Activated CD4-positive, alpha-beta T cell treated with anti-CD3 and anti-CD28 coated beads for 36 hours (primary cell): ENCODE data around the gene TRPM3. TPM values are rescaled to one million over a fixed set of nuclear protein-coding genes. Genes with fewer than 3 reads are reported as not detected.

Experiments
- ATAC-seq: fragments of 200-7000 bp; cut with Tn5 transposase; one replicate; pipeline ENCODE4 v1.10.0; 2021; ENCODE audit warnings: mild to moderate bottlenecking, moderate library complexity
- CTCF ChIA-PET: fragments of 350-600 bp; sonication (Branson Sonifier 250); formaldehyde crosslinking; loops from one replicate; lab custom pipeline; 2021; ENCODE audit warnings: antibody characterized with exemption; lab: Charles Lee
- POLR2A ChIA-PET: fragments of 350-600 bp; sonication (Branson Sonifier 250); formaldehyde crosslinking; loops from one replicate; lab custom pipeline; 2021; ENCODE audit warnings: antibody characterized with exemption, inconsistent platforms; lab: Charles Lee
- DNase-seq: peaks from one replicate; pipeline ENCODE4 v3.0.0-alpha.2; 2020
- H3K27ac Mint-ChIP-seq: one replicate; pipeline ENCODE4 v1.8.0; 2021; ENCODE audit warnings: mixed read lengths
- H3K27me3 Mint-ChIP-seq: one replicate; pipeline ENCODE4 v1.8.0; 2021; ENCODE audit warnings: mixed read lengths
- H3K36me3 Mint-ChIP-seq: one replicate; pipeline ENCODE4 v1.8.0; 2021; ENCODE audit warnings: low read depth, mixed read lengths
- H3K4me1 Mint-ChIP-seq: one replicate; pipeline ENCODE4 v1.8.0; 2021; ENCODE audit warnings: mixed read lengths
- H3K4me3 Mint-ChIP-seq: one replicate; pipeline ENCODE4 v1.8.0; 2021; ENCODE audit warnings: mild to moderate bottlenecking, moderate library complexity, mixed read lengths
- H3K9me3 Mint-ChIP-seq: one replicate; pipeline ENCODE4 v1.8.0; 2021; ENCODE audit warnings: low read depth, mixed read lengths
- intact Hi-C, 2 experiments: fragments of 100-400 bp; cut with DNase I in 1 of 2; cut with micrococcal nuclease in 1 of 2; formaldehyde crosslinking; loops; one replicate each; pipeline versions ENCODE4 v1.14.2 to v1.15.1; 2022 to 2024; cut with DNase I, micrococcal nuclease
- total RNA-seq, 2 experiments: library from RNA; stranded (reverse); gene quantifications; one replicate each; pipeline ENCODE4 v1.2.3, GENCODE V29; 2021

Gene TRPM3
- total RNA-seq, 2 experiments from 2014 or later: not detected

- ChIA-PET CTCF (interaction anchor here (0.6 to 1.1 kb wide), 2 partner anchors 13 to 20 kb away, joined by 3 to 4 read pairs; no protein-coding TSS in a partner anchor), POLR2A (no interaction called here)
- H3K4me3 Mint-ChIP-seq: no peak overlapping the region
- no peak overlapping the region for H3K27ac Mint-ChIP-seq
- ATAC-seq (no peak), DNase-seq (no peak)
- H3K9me3 Mint-ChIP-seq: no peaks in the 10 kb centered on the region
- no peaks in the 10 kb centered on the region for H3K36me3 Mint-ChIP-seq
- intact Hi-C loops: no loop called here
- H3K27me3 Mint-ChIP-seq: no peaks in the 10 kb centered on the region
- H3K4me1 Mint-ChIP-seq: peaks cover 18% of the 10 kb centered on the region
These were observed 587.9 kb downstream of the TRPM3 start for GRCh38 chr9:70533492-70533891.

DNA sequence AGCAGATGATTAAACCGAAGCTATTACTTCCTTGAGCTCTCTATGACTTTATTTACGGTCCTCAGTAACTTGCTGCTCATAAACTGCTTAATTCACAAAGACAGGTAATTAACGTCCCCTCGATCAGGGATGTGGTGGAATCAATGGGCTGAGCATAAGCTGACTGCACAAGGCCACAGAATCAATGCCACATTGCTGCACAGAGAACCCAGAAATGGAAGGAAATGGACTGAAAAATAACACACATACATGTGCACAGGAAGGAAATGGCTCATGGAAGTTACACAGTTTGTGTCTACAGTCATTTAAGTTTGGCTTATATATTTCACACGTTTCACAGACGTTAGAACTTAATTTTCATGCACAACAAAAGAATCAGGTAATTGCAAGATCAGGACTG, 588.7 kb downstream of the TRPM3 start:
- Mint-ChIP-seq H3K4me1 (peaks cover 18% of the 10 kb centered on the region), H3K36me3 (no peaks in the 10 kb centered on the region), H3K9me3 (no peaks in the 10 kb centered on the region), H3K27me3 (no peaks in the 10 kb centered on the region), H3K27ac (no peak overlapping the region), H3K4me3 (no peak overlapping the region)
- intact Hi-C loops: no loop called here
- ChIA-PET CTCF (interaction anchor here (0.6 to 1.1 kb wide), 3 partner anchors 12 to 70 kb away, joined by 3 to 4 read pairs (median 4); no protein-coding TSS in a partner anchor), POLR2A (no interaction called here)
- DNase-seq: no peak
- ATAC-seq: no peak

DNA sequence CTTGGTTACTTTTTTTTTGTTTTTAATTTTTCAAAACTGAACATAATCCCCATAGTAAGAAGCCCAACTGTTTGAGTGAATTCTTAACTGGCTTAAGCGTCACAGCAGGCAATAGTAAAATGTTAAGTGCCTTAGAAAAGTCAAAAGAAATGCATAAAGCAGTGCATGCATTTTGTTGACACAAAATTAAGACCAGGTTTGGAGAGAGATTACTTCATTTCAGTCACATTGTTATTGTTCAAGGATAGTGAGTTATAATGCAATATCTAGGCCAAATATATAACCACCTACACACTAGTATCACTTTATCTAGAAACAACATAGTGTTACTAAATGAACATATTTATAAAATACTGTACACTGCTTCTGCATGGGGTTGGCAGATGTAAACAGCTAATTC, 590.1 kb downstream of the TRPM3 start:
- no peak overlapping the region for H3K27ac Mint-ChIP-seq
- CTCF ChIA-PET: interaction anchor here (0.7 to 1.1 kb wide), 2 partner anchors 20 to 498 kb away, joined by 3 read pairs; no protein-coding TSS in a partner anchor
- no peaks in the 10 kb centered on the region for H3K36me3 Mint-ChIP-seq
- DNase-seq (no peak), ATAC-seq (no peak)
- POLR2A ChIA-PET: no interaction called here
- intact Hi-C loops: no loop called here
- H3K9me3 Mint-ChIP-seq: no peaks in the 10 kb centered on the region
- no peaks in the 10 kb centered on the region for H3K27me3 Mint-ChIP-seq
- peaks cover 20% of the 10 kb centered on the region for H3K4me1 Mint-ChIP-seq
- H3K4me3 Mint-ChIP-seq: no peak overlapping the region

DNA sequence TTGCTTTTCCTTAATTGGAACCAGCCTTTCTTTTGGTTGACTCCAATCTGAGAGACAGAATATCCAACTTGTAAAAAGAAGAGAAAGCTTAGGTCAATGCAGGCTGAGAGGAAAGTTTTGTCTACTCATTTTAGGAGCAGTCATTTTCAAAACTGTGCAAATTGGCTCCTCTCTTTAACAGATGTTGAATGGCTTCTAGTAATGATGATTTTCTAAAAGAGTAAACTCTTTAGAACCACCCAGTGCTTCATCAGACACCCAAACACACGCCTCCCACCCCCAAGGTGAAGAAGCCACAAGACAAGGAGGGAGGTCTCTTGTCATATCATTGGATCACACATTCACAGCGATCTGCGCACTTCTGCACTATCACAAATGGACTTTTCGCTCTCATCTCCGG, 590.7 kb downstream of the TRPM3 start:
- ATAC-seq (no peak), DNase-seq (no peak)
- Mint-ChIP-seq H3K4me1 (peaks cover 23% of the 10 kb centered on the region), H3K27ac (no peak overlapping the region), H3K4me3 (no peak overlapping the region), H3K9me3 (no peaks in the 10 kb centered on the region), H3K36me3 (no peaks in the 10 kb centered on the region), H3K27me3 (no peaks in the 10 kb centered on the region)
- ChIA-PET CTCF (interaction anchor here (1.1 kb wide), 1 partner anchor 19 kb away, joined by 3 read pairs; no protein-coding TSS in a partner anchor), POLR2A (no interaction called here)
- intact Hi-C loops: no loop called here

DNA sequence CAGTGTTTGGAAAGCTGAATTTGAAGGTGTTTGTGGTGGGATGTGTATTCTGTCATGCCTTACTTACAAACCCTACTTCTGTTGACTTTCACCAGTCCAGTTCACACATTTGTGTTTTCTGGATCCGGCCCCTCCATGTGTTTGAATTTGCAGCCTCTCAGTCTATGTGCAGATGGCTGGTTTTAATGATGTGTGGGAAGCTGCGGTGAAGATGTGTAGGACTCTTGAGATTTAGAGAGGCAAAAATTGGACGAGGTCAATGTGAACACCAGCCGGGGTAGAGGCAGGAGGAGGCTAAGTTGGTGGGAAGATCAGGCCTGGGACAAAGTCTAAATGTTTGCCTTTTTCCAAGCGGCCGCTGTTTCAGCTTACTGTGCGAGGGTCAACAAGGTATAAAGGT, 591.6 kb downstream of the TRPM3 start:
- H3K4me1 Mint-ChIP-seq: peaks cover 32% of the 10 kb centered on the region
- no peak overlapping the region for H3K4me3 Mint-ChIP-seq
- H3K27ac Mint-ChIP-seq: no peak overlapping the region
- peaks cover 5% of the 10 kb centered on the region for H3K36me3 Mint-ChIP-seq
- ATAC-seq (no peak), DNase-seq (no peak)
- CTCF ChIA-PET: no interaction called here
- intact Hi-C loops: loop anchor here (5.0 to 10.0 kb wide), 2 partner anchors 32 to 1355 kb away; partner anchors contain the start of gene TJP2 (in 1 of the 2)
- peaks cover 3% of the 10 kb centered on the region for H3K9me3 Mint-ChIP-seq
- POLR2A ChIA-PET: no interaction called here
- no peaks in the 10 kb centered on the region for H3K27me3 Mint-ChIP-seq

GRCh38 chr9:70529377-70529776, 592.0 kb downstream of the TRPM3 start:
- ChIA-PET CTCF (no interaction called here), POLR2A (no interaction called here)
- Mint-ChIP-seq H3K27ac (no peak overlapping the region), H3K4me3 (no peak overlapping the region), H3K27me3 (no peaks in the 10 kb centered on the region), H3K4me1 (peaks cover 32% of the 10 kb centered on the region), H3K36me3 (peaks cover 6% of the 10 kb centered on the region), H3K9me3 (peaks cover 5% of the 10 kb centered on the region)
- ATAC-seq: peak; percentile 49
- intact Hi-C loops: loop anchor here (5.0 to 10.0 kb wide), 2 partner anchors 33 to 1355 kb away; partner anchors contain the start of gene TJP2 (in 1 of the 2)
- no peak for DNase-seq

DNA sequence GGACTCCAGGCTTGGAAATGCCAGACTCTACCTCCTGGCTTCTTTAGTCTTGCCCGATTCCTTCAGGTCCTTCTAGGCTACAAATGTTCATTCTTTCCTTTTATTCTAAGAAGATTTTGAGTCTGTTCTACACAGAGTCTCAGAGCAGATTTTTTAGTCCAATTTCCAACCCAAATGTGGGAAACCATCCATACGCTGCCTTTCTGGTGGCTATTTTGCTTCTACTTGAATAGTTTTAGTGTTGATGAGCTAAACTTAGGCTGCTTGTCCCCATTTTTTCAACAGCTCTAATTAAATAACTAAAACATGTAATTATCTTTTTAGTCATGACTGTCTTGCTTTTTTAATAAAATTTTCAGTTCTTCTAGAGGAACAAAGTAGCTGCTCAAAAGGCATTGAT, 594.5 kb downstream of the TRPM3 start:
- Mint-ChIP-seq H3K4me1 (peaks cover 23% of the 10 kb centered on the region), H3K9me3 (peaks cover 13% of the 10 kb centered on the region), H3K27ac (no peak overlapping the region), H3K27me3 (no peaks in the 10 kb centered on the region), H3K4me3 (no peak overlapping the region), H3K36me3 (peaks cover 12% of the 10 kb centered on the region)
- DNase-seq (no peak), ATAC-seq (no peak)
- intact Hi-C loops: loop anchor here (5.0 to 10.0 kb wide), 2 partner anchors 35 to 1352 kb away; partner anchors contain the start of gene TJP2 (in 1 of the 2)
- ChIA-PET POLR2A (no interaction called here), CTCF (interaction anchor here (0.9 kb wide), 1 partner anchor 13 kb away, joined by 3 read pairs; no protein-coding TSS in a partner anchor)

- intact Hi-C loops: loop anchor here (5.0 to 10.0 kb wide), 2 partner anchors 37 to 1351 kb away; partner anchors contain the start of gene TJP2 (in 1 of the 2)
- ATAC-seq (peak; percentile 88), DNase-seq (no peak)
- Mint-ChIP-seq H3K4me3 (no peak overlapping the region), H3K27ac (peak overlapping the region; percentile 35), H3K36me3 (peaks cover 12% of the 10 kb centered on the region), H3K27me3 (no peaks in the 10 kb centered on the region), H3K9me3 (peaks cover 13% of the 10 kb centered on the region), H3K4me1 (peaks cover 22% of the 10 kb centered on the region)
- ChIA-PET POLR2A (no interaction called here), CTCF (interaction anchor here (0.8 to 1.0 kb wide), 2 partner anchors 15 to 63 kb away, joined by 3 read pairs; no protein-coding TSS in a partner anchor)
These were observed 595.9 kb downstream of the TRPM3 start for GRCh38 chr9:70525519-70525918.

GRCh38 chr9:70519912-70520724, 601.3 kb downstream of the TRPM3 start:
- Mint-ChIP-seq H3K27me3 (no peaks in the 10 kb centered on the region), H3K27ac (peak overlapping the region; percentile 69), H3K36me3 (peaks cover 9% of the 10 kb centered on the region), H3K4me3 (peak overlapping the region; percentile 44), H3K9me3 (peaks cover 13% of the 10 kb centered on the region), H3K4me1 (peaks cover 20% of the 10 kb centered on the region)
- ATAC-seq: peak; percentile 94
- DNase-seq: peak; percentile 34
- ChIA-PET CTCF (interaction anchor here (0.7 to 1.5 kb wide), 6 partner anchors 10 to 567 kb away, joined by 3 to 4 read pairs (median 4); no protein-coding TSS in a partner anchor), POLR2A (interaction anchor here (0.6 to 1.0 kb wide), 6 partner anchors 43 to 1545 kb away, joined by 3 to 7 read pairs (median 4); no protein-coding TSS in a partner anchor)
- intact Hi-C loops: loop anchor here (1.0 to 10.0 kb wide), 4 partner anchors 43 to 1345 kb away; partner anchors contain the start of genes KLF9 (in 1 of the 2) and TJP2 (in 1 of the 2)

- Mint-ChIP-seq H3K4me3 (no peak overlapping the region), H3K9me3 (peaks cover under 1% of the 10 kb centered on the region), H3K36me3 (no peaks in the 10 kb centered on the region), H3K4me1 (peaks cover 17% of the 10 kb centered on the region), H3K27me3 (no peaks in the 10 kb centered on the region), H3K27ac (peak overlapping the region; percentile 14)
- intact Hi-C loops: no loop called here
- POLR2A ChIA-PET: no interaction called here
- CTCF ChIA-PET: no interaction called here
- DNase-seq (no peak), ATAC-seq (no peak)
These were observed 603.4 kb downstream of the TRPM3 start for GRCh38 chr9:70517926-70518610.

GRCh38 chr9:70514273-70514672, 607.1 kb downstream of the TRPM3 start:
- ChIA-PET CTCF (interaction anchor here (0.8 to 2.7 kb wide), 3 partner anchors 13 to 109 kb away, joined by 3 to 12 read pairs (median 3); no protein-coding TSS in a partner anchor), POLR2A (no interaction called here)
- Mint-ChIP-seq H3K9me3 (no peaks in the 10 kb centered on the region), H3K4me3 (no peak overlapping the region), H3K4me1 (peaks cover 3% of the 10 kb centered on the region), H3K36me3 (no peaks in the 10 kb centered on the region), H3K27me3 (no peaks in the 10 kb centered on the region), H3K27ac (no peak overlapping the region)
- no peak for ATAC-seq
- intact Hi-C loops: no loop called here
- no peak for DNase-seq
